Testis (tissue), 2 donors: ENCODE data around the gene SIRT4.

Experiments used
- POLR2A ChIP-seq: fragments of 450-650 bp; IDR thresholded peaks from one replicate; pipeline ENCODE4 v1.6.1; 2017; ENCODE audit warnings: antibody characterized with exemption, mild to moderate bottlenecking, moderate library complexity
- TF ChIP-seq, protein P1 (sequence below), 3 experiments: fragments of 450-650 bp in 2 of 3; fragments of 200-600 bp in 1 of 3; sonication (generic) in 1 of 3; IDR thresholded peaks; one replicate each; pipeline ENCODE4 v1.5.1; 2016 to 2019; ENCODE audit warnings: antibody characterized with exemption in 3 of 3, mild to moderate bottlenecking in 2 of 3, moderate library complexity in 1 of 3

DNA sequence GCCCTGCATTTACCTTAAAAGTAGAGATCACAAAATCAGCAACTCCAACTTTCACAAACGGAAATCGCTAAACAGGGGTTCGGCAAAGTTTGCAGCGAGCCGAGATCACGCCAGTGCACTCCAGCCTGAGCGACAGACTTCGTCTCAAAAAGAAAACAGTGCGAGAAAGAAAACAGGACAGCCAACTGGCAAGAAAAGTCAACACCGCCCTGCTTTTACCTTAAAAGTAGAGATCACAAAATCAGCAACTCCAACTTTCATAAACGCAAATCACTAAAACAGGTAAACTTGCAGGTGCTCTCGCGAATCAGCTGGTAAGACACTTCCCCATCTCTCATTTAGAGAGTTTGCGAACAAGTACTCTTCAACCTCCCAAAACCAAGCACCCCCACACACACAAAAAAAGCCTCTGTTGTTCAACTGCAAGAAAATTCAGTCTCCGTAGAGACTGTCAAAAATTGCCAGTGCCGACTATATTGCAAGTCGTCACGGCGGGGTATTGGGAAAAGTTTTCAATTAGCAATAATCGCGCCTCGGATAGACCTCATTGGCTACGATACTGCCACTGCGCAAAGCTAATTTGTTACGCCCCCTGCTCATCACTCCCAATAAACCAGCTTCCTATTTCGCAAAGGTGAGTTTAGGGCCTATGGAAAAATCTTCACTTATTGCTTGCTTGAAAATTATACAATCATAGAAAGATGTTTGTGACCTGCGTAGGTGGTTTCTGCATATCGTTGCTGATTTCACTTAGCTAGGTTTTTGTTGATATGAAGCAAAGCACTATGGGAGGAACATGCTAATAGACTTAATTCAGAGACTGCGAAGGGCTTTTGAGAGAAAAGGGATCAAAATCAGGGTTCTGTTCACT is 9.2 kb upstream of the SIRT4 start, which contains the start of gene RNU4-1:
- TF ChIP-seq, protein P1, sequence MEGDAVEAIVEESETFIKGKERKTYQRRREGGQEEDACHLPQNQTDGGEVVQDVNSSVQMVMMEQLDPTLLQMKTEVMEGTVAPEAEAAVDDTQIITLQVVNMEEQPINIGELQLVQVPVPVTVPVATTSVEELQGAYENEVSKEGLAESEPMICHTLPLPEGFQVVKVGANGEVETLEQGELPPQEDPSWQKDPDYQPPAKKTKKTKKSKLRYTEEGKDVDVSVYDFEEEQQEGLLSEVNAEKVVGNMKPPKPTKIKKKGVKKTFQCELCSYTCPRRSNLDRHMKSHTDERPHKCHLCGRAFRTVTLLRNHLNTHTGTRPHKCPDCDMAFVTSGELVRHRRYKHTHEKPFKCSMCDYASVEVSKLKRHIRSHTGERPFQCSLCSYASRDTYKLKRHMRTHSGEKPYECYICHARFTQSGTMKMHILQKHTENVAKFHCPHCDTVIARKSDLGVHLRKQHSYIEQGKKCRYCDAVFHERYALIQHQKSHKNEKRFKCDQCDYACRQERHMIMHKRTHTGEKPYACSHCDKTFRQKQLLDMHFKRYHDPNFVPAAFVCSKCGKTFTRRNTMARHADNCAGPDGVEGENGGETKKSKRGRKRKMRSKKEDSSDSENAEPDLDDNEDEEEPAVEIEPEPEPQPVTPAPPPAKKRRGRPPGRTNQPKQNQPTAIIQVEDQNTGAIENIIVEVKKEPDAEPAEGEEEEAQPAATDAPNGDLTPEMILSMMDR (IDR thresholded peaks at IDR 0.05), result no peak
- peak; percentile 8 for TF ChIP-seq POLR2A
